SK-N-SH (cell line): ENCODE measurements around the gene EVC.

Experiments used
- CHD2 ChIP-seq: fragments of 150-350 bp; IDR thresholded peaks from 2 replicates; pipeline ENCODE4 v1.6.1; 2018; ENCODE audit warnings: low read length; ENCODE audit not compliant: partially characterized antibody
- EP300 ChIP-seq, 2 experiments: IDR thresholded peaks; 2 replicates each; pipeline versions ENCODE4 v1.4.0 to v1.6.1; 2012; ENCODE audit warnings: borderline replicate concordance in 1 of 2, low read depth in 1 of 2, low read length in 1 of 2
- FOSL2 ChIP-seq: IDR thresholded peaks from 2 replicates; pipeline ENCODE4 v1.4.0; 2012; ENCODE audit warnings: low read depth, mild to moderate bottlenecking, moderate library complexity, borderline replicate concordance
- FOXJ3 ChIP-seq: sonication (generic); formaldehyde crosslinking; IDR thresholded peaks from 2 replicates; pipeline ENCODE4 v1.5.1; 2020; ENCODE audit warnings: mild to moderate bottlenecking, missing genetic modification reagents
- GABPA ChIP-seq: IDR thresholded peaks from 2 replicates; pipeline ENCODE4 v1.4.0; 2012; ENCODE audit warnings: low read depth, mild to moderate bottlenecking
- MXI1 ChIP-seq: IDR thresholded peaks from 2 replicates; pipeline ENCODE4 v1.6.1; 2012; ENCODE audit warnings: mild to moderate bottlenecking, low read depth, low read length, improper control_type of control experiment
- POLR2AphosphoS5 ChIP-seq: IDR thresholded peaks from 2 replicates; pipeline ENCODE4 v1.6.1; 2012; ENCODE audit warnings: low read depth, low read length
- SMC3 ChIP-seq: IDR thresholded peaks from 2 replicates; pipeline ENCODE4 v1.6.1; 2012; ENCODE audit warnings: low read depth, low read length, improper control_type of control experiment
- TAF1 ChIP-seq: IDR thresholded peaks from 2 replicates; pipeline ENCODE4 v1.6.1; 2012; ENCODE audit warnings: low read depth, mild to moderate bottlenecking, low read length, moderate library complexity, borderline replicate concordance
- TF ChIP-seq, protein P1 (sequence below): IDR thresholded peaks from 2 replicates; pipeline ENCODE4 v1.4.0; 2012; ENCODE audit warnings: low read depth
- TF ChIP-seq, protein P2 (sequence below): fragments of 150-350 bp; IDR thresholded peaks from 2 replicates; pipeline ENCODE4 v1.6.1; 2017; ENCODE audit warnings: antibody characterized with exemption, low read length, low read depth, borderline replicate concordance
- TF ChIP-seq, protein P3 (sequence below): fragments of 200-600 bp; sonication (generic); IDR thresholded peaks from 2 replicates; pipeline ENCODE4 v1.6.1; 2017; ENCODE audit warnings: antibody characterized with exemption, mild to moderate bottlenecking, moderate library complexity
- TF ChIP-seq, protein P4 (sequence below): IDR thresholded peaks from 2 replicates; pipeline ENCODE4 v1.6.1; 2012; ENCODE audit warnings: mild to moderate bottlenecking, low read depth, low read length, moderate library complexity

DNA sequence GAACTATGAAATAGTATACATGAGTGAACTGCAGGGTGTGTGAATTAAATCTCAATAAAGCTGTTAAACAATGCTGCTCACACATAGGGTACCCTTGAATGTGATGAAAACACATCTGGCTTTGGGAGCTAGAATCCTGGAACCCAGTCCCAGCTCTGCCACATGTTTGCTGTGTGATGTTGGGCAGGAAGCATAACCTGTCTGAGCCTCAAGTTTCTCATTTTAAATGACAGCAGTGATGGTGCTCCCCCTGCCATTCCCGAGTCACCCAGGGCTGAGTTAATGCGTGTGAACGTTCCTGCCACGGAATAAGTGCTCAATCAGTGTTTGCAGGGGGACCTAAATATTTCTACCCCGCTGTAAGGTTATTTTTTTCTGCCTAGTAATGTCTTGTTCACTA, 10.9 kb downstream of the EVC start:
- TF ChIP-seq FOXJ3 (CRISPR knock-in tag) (no peak), FOSL2 (no peak), TAF1 (no peak), EP300 (IDR thresholded peaks at IDR 0.05; ENCODE audit: borderline replicate concordance in 1 of 2, low read depth in 1 of 2, low read length in 1 of 2) (no peak), SMC3 (no peak), POLR2AphosphoS5 (no peak), CHD2 (no peak), MXI1 (no peak), GABPA (no peak)
- TF ChIP-seq, protein P1, sequence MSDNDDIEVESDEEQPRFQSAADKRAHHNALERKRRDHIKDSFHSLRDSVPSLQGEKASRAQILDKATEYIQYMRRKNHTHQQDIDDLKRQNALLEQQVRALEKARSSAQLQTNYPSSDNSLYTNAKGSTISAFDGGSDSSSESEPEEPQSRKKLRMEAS = no peak
- TF ChIP-seq, protein P2, sequence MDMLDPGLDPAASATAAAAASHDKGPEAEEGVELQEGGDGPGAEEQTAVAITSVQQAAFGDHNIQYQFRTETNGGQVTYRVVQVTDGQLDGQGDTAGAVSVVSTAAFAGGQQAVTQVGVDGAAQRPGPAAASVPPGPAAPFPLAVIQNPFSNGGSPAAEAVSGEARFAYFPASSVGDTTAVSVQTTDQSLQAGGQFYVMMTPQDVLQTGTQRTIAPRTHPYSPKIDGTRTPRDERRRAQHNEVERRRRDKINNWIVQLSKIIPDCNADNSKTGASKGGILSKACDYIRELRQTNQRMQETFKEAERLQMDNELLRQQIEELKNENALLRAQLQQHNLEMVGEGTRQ = no peak
- TF ChIP-seq, protein P3, sequence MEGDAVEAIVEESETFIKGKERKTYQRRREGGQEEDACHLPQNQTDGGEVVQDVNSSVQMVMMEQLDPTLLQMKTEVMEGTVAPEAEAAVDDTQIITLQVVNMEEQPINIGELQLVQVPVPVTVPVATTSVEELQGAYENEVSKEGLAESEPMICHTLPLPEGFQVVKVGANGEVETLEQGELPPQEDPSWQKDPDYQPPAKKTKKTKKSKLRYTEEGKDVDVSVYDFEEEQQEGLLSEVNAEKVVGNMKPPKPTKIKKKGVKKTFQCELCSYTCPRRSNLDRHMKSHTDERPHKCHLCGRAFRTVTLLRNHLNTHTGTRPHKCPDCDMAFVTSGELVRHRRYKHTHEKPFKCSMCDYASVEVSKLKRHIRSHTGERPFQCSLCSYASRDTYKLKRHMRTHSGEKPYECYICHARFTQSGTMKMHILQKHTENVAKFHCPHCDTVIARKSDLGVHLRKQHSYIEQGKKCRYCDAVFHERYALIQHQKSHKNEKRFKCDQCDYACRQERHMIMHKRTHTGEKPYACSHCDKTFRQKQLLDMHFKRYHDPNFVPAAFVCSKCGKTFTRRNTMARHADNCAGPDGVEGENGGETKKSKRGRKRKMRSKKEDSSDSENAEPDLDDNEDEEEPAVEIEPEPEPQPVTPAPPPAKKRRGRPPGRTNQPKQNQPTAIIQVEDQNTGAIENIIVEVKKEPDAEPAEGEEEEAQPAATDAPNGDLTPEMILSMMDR = no peak
- TF ChIP-seq, protein P4, sequence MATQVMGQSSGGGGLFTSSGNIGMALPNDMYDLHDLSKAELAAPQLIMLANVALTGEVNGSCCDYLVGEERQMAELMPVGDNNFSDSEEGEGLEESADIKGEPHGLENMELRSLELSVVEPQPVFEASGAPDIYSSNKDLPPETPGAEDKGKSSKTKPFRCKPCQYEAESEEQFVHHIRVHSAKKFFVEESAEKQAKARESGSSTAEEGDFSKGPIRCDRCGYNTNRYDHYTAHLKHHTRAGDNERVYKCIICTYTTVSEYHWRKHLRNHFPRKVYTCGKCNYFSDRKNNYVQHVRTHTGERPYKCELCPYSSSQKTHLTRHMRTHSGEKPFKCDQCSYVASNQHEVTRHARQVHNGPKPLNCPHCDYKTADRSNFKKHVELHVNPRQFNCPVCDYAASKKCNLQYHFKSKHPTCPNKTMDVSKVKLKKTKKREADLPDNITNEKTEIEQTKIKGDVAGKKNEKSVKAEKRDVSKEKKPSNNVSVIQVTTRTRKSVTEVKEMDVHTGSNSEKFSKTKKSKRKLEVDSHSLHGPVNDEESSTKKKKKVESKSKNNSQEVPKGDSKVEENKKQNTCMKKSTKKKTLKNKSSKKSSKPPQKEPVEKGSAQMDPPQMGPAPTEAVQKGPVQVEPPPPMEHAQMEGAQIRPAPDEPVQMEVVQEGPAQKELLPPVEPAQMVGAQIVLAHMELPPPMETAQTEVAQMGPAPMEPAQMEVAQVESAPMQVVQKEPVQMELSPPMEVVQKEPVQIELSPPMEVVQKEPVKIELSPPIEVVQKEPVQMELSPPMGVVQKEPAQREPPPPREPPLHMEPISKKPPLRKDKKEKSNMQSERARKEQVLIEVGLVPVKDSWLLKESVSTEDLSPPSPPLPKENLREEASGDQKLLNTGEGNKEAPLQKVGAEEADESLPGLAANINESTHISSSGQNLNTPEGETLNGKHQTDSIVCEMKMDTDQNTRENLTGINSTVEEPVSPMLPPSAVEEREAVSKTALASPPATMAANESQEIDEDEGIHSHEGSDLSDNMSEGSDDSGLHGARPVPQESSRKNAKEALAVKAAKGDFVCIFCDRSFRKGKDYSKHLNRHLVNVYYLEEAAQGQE = no peak
